Hematopoietic multipotent progenitor cell (in vitro differentiated cells): ENCODE data around the gene AACS. TPM values are rescaled to one million over a fixed set of nuclear protein-coding genes. Genes with fewer than 3 reads are reported as not detected.
"Not testable (repeated sequence)": the region's sequence is repeated elsewhere in the genome, so short reads cannot be mapped to it uniquely, and the experiment has no call there.

Experiments
- DNase-seq, 3 donors: peaks; one replicate each; pipeline ENCODE4 v3.0.0-alpha.2; 2011 to 2015; ENCODE audit warnings: low read depth in 2 of 3, low spot score in 2 of 3
- total RNA-seq: library from RNA; depleted of rRNA; stranded (reverse); fragments of >200 nt; gene quantifications from one replicate; pipeline ENCODE4 v1.2.3, GENCODE V29; 2012

Gene AACS
- total RNA-seq, 1 donor = 16.7 TPM

DNA sequence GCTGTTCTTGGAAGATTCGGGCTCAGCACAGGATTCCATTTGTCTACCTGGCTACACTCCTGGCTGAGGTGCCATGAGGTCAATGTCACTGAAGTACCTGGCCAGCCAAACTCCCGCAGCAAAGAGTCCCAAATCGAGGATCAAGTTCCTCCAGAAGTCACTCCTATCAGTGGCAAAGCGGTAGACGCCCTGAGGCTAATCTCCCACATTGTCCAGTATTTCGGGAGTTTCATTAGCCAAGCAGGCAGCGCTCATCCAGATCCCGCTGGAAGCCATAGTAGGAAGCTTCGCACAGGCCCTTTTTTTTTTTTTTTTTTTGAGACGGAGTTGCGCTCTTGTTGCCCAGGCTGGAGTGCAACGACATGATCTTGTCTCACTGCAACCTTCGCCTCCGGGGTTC lies 8.9 kb upstream of the AACS start:
- DNase-seq = no peak

- no peak for DNase-seq
Measured at GRCh38 chr12:125057708-125058107, 7.5 kb upstream of the AACS start.

- no peak for DNase-seq
Measured at GRCh38 chr12:125061229-125061628, 4.0 kb upstream of the AACS start.

DNA sequence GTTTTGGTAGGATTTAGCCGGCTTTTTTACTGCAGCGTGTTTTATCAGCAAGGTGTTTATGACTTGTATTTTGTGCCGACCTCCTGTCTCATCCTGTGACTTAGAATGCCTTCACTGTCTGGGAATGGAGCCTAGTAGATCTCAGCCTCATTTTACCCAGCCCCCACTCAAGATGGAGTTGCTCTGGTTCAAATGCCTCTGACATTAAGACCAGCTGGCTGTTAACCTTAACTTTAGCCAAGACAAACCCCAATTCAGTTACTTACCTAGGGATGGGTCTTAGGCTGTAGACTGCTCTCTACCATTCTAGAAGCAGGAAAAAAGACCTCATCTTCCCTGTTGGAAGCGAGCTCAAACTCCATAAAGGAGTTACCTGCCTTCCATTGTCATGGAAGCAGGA lies 1.7 kb upstream of the AACS start:
- DNase-seq = not testable (repeated sequence)

DNA sequence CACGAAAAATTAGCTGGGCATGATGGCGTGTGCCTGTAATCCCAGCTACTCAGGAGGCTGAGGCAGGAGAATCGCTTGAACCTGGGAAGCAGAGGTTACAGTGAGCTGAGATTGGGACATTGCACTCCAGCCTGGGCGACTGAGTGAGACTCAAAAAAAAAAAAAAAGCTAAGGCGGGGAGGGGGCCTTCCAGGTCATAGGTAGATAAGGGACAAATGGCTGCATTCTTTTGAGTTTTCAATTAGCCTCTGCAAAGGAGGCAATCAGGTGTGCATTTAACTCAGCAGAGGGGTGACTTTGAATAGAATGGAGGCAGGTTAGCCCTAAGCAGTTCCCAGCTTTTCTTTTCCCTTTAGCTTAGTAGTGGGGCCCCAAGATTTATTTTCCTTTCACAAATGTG lies 743 bp upstream of the AACS start:
- DNase-seq = no peak

GRCh38 chr12:125065919-125066570 lies 810 bp downstream of the AACS start:
- DNase-seq = no peak

DNA sequence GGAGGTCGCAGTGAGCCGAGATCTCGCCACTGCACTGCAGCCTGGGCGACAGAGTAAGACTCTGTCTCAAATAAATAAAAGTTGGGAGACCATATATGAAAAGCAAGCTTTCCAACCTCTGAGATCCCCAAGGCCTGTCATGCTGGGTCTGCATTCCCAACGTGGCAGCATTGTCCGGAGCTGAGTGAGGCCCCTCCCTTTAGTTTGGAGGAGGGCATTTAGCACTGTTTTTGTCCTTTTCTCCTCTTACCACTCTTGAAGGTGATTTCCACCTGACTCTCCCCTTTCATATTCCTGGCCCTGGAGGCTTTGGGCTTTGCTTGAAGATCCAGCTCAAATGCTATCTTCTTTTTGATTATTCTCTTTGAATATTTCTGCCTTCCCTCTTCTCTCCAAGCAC lies 3.2 kb downstream of the AACS start:
- no peak for DNase-seq

GRCh38 chr12:125069616-125070015 lies 4.4 kb downstream of the AACS start:
- DNase-seq = no peak

GRCh38 chr12:125070112-125070511 lies 4.9 kb downstream of the AACS start:
- no peak for DNase-seq

DNA sequence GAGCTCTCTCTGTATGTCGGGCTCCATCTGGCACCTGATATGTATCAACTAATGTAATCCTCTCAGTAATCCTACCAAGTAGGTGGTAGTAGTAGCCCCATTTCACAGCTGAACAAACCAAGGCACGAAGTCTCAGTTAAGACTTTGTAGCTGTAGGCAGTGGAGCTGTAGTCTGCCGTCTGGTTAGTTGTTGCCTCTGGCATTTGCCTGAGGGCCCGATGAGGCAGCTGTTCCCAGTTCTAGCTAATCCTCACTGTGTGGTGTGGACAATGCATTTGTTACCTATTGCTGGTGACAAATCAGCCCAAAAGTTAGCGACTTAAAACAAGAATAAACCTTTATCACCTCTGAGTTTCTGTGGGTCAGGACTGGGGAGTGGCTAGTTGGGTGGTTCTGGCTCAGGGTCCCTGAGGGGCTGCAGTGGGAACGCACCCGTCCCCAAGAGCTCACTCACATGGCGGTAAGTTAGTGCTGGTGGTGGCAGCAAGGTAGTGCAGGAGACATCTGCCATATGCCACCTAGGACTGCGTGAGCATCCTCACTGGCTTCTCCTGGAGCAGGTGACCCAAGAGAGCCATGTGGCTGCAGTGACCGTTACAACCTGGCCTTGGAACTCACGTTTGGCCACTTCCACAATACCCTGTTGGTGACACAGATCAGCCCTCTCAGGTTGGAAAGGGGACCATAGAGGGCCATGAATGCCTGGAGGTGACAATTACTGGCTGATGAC lies 5.6 kb downstream of the AACS start:
- DNase-seq = no peak

GRCh38 chr12:125071456-125071855 lies 6.2 kb downstream of the AACS start:
- DNase-seq = no peak

DNA sequence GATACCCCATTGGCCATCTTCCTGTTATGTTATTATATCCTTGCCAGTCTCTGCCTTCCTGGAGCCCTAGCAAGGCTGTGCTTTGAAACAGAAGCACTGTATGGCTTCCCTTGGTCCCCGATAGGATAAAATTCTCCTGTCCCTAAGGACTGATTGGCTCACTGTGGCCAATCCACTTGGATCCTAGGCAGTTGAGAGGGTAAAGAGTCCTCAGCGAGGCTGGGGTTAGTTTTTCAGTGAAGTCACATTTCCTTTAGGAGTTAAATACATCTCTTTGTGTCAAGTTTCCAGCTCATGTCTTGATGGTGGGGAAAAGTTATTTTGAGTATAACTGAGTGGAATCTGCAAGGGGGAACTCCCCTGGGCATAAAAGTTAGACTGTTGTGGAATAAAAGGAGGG lies 7.3 kb downstream of the AACS start:
- no peak for DNase-seq

DNA sequence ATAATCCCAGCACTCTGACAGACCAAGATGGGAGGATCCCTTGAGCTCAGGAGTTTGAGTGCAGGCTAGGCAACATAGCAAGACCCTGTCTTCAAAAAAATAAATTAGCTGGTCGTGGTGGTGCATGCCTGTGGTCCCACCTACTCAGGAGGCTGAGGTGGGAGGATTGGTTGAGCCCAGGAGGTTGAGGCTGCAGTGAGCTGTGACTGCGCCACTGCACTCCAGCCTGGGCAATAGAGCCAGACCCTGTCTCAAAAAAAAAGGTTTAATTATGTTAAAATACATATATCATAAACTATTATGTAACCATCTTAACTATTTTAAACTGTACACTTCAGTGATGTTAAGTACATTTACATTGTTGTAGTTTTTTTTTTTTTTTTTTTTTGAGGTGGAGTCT lies 9.1 kb downstream of the AACS start:
- not testable (repeated sequence) for DNase-seq

DNA sequence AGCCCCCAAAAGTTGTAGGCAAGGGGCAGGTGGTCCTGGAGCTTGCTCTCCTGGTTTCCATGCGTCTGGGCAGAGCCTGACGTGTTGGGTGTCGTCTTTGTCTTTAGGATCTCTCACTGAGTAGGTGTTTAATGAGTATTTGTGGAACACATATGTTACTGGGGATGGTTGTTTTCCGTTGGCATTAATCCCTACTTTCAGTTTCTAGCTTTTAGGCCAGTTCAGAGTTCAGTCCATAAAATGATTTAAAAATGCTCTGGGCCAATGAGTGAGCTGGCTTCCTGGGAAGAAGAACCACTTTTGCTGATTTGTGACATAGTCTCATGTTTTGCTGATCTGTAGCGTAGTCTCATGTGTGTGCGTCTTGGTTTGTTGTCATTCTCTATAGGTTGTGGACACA lies 10.9 kb downstream of the AACS start:
- DNase-seq = no peak

DNA sequence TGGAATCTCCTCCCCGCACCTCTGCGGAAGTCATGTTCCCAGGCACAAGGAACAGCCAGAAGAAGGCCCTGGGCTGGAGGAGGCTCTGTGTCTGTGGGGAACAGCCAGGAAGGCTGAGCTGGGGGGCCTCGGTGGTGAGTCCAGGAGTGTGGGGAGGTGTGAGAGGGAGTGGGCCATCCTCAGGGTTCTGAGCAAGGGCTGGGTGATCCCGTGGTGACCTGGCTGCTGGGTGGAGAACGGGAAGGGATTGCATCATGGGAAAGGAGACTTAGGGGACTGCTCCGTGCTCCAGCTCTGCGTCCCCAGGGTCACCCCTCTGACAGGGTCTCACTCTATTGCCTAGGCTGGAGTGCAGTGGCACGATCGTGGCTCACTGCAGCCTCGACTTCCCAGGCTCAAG lies 13.8 kb downstream of the AACS start:
- DNase-seq = no peak

DNA sequence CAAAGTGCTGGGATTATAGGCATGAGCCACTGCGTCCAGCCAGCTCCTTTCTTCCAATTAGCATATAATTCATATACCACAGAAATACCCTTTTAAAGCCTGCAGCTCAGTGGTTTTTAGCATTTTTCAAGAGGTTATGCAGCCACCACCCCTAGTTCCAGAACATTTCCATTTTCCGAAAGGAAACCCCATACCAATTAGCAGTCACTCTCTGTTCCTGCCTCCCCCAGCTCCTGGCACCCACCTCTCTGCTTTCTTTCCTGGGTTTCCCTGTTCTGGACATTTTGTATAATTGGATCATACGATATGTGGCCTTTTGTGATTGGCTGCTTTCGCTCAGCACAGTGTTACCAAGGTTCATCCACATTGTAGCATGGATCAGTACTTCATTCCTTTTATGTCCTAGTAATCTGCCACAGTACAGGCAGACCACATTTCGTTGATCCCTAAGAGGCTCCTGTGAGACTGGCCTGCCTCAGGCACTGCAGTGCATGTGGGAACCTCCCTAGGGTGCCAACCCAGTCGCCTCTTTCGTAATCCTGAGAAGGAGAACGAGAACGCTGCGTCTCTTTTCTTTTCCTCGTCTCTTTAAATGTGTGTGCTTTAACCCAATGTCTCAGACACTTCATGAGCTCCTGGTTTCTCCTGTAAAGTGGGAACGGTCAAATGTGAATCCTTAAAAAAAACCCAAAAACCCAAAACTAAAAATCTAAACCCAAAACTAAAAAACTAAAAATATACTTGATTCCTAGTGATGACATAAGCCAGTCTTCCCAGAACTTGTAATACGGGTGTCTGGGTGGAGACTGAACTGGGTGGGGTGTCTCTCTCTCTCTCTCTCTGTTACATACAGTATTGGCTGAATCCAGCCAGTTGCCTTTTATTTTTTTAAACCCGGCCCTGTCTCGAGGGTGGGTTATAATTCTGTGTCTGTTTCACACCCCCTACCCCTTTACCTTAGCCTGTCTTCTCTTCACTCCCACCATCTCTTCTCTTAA lies 14.7 kb downstream of the AACS start:
- DNase-seq = no peak

- DNase-seq = no peak
Measured at GRCh38 chr12:125081427-125081826, 16.2 kb downstream of the AACS start.

DNA sequence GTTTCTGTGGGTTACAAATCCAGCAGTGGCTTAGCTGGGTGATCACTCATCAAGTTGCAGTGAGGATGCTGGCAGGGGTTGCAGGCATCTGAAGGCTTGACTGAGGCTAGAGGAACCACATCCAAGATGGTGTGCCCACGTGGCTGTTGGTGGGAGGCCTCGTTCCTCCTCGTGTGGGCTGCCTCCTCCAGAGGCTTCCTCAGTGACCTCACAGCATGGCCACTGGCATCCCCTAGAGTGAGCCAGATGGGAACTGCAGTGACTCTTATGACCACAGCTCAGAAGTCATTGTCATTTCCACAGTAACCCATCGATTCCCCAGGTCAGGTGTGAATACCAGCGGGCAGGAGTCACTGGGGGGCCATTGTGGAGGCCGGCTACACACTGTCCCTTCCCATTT lies 17.8 kb downstream of the AACS start:
- no peak for DNase-seq

GRCh38 chr12:125088199-125088598 lies 23.0 kb downstream of the AACS start:
- DNase-seq = not testable (repeated sequence)

DNA sequence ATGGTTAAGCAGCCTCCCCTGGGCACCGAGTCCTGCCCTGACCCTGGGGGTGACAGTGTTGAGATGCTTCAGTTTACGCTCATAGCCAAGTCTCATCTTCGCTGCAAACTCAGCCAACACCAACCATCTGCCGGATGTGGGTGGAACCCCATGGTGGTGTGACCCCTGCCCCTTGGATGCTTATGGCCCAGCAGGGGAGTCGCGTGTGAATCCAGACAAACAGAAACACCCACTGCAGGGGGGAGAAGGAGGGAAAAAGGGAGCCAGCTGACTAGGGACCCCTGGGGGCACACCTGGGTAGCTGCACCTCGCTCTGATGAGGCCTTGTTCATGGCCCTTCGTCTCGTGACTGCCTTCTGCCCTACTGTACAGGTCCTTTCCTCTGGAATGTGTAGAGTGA lies 23.8 kb downstream of the AACS start:
- no peak for DNase-seq

- DNase-seq = no peak
Measured at GRCh38 chr12:125089626-125090025, 24.4 kb downstream of the AACS start.
